C4-2B (cell line): Measurements from ENCODE around the gene KCP.

ENCODE experiments used
- CTCF ChIP-seq: fragments of 450-650 bp; conservative IDR thresholded peaks from 2 replicates; pipeline ENCODE4 v1.5.1; 2017; ENCODE audit warnings: mild to moderate bottlenecking
- ZFX ChIP-seq: fragments of 450-650 bp; IDR thresholded peaks from 2 replicates; pipeline ENCODE4 v1.6.1; 2017

- TF ChIP-seq CTCF: no peak
- no peak for TF ChIP-seq ZFX
These were observed 61.4 kb downstream of the KCP start for GRCh38 chr7:128849156-128849515.
